GM19467 (cell line): ENCODE measurements around the gene C14orf132.

Experiments
- ATAC-seq: cut with Tn5 transposase; IDR thresholded peaks from one replicate; pipeline ENCODE4 v1.9.1; 2021; ENCODE audit warnings: mild to moderate bottlenecking, moderate library complexity; ENCODE audit not compliant: unreplicated experiment

C14orf132 gene

GRCh38 chr14:96117101-96117897, 78.1 kb downstream of the C14orf132 start:
- ATAC-seq, result no peak

DNA sequence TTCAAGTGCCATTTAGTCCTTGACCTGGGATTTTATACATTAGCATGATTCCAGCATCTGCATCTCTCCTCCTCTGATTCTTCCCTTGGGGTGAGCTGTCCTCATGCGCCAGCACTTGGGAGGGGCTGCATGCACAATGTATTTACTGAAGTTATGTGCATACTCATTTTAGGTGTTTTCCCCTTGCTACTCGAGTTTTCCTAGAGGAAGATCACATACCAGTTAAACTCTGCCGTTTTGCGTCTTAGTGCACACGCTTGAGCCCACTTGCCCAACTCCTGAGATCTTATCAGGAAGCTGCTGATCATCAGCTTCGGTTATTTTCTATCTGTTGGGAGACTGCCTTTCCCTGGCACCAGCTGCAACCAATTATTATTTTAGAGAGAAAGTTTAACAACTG, 78.8 kb downstream of the C14orf132 start:
- ATAC-seq, result no peak

GRCh38 chr14:96118391-96118790, 79.2 kb downstream of the C14orf132 start:
- ATAC-seq, result no peak

GRCh38 chr14:96119947-96120346, 80.8 kb downstream of the C14orf132 start:
- ATAC-seq, result no peak

GRCh38 chr14:96120392-96120791, 81.2 kb downstream of the C14orf132 start:
- no peak for ATAC-seq

DNA sequence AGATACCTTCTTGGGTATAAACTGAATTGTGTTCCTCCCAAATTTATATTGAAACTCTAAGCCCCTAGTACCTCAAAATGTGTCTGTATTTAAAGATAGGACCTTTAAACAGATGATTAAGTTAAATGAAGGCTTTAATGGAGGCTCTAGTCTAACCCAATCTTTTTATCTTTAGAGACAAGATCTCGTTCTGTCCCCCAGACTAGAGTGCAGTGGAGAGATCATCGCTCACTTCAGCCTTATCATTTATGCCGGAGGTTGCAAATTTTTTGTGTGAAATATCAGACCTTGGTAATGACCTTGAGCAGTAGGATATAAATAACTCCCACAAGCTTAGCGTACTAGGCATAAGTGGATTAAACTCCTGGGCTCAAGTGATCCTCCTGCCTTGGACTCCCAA, 81.8 kb downstream of the C14orf132 start:
- ATAC-seq, result no peak

- ATAC-seq, result no peak
Measured at GRCh38 chr14:96121660-96122395, 82.7 kb downstream of the C14orf132 start.

- ATAC-seq, result no peak
Measured at GRCh38 chr14:96122496-96122895, 83.3 kb downstream of the C14orf132 start.

- no peak for ATAC-seq
Measured at GRCh38 chr14:96125536-96125935, 86.4 kb downstream of the C14orf132 start.

GRCh38 chr14:96126339-96126782, 87.2 kb downstream of the C14orf132 start:
- ATAC-seq, result no peak

DNA sequence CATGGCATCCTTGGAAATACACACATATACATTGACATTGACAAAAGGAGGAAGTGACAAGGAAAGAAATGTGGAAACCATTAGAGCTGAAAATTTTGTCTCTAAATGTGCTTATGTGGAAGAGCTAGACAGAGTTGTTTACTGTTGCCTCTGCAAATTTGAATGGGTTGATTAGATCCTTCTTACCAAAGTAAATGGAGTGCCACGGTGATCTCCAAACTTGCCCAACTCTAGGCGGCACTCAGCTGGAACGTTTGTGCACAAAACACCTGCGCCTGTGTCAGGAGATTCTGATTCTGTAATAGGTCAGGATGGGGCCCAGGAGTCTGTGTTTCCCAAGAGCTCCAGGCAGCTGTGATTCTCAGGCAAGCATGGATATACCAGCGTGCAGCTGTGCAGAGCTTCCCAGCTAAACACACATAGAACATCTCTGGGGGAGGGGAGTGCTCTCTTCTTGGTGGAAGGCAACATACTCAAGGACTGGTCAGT, 87.7 kb downstream of the C14orf132 start:
- no peak for ATAC-seq

GRCh38 chr14:96129128-96129736, 90.1 kb downstream of the C14orf132 start:
- ATAC-seq, result no peak

DNA sequence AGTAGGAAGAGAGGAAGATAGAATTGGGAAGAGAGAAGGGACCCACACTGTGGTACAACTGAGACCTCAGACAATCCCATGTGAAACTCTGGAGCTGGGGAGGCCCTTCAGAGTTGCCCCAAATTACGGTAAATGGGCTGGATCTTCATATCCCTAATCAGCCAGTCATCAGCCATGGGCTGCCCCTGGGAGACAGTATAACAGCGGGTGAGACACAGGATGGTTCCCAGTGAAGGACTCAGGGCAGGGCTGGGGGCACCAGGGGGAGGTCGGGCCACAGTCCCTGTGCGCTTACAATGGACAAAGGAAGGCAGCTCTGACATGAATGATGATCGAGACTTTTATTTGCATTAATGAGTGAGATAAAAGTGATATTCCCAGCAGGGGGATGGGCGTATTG, 91.2 kb downstream of the C14orf132 start:
- no peak for ATAC-seq

- no peak for ATAC-seq
Measured at GRCh38 chr14:96130854-96131253, 91.7 kb downstream of the C14orf132 start.

DNA sequence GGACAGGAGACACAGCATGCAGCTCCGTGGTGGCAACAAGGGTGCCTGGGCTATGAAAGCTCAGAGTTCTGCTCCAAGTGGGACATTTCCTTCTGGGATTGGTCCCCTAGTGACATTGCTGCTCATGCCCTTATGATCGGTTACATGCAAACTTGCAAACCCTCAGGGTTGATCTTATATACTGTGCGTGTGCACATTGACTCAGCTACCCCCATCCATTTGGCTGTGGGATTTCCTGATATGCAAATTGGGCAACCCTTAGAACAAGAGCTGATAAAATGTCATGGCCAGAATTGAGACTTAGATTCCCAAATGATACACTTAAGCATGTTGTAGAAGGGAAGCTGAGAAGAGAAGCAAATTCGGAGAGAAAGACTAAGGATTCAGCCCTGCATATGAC, 92.7 kb downstream of the C14orf132 start:
- ATAC-seq, result no peak

GRCh38 chr14:96134508-96134907, 95.3 kb downstream of the C14orf132 start:
- ATAC-seq, result no peak

- ATAC-seq, result no peak
Measured at GRCh38 chr14:96135285-96135684, 96.1 kb downstream of the C14orf132 start.

- ATAC-seq, result no peak
Measured at GRCh38 chr14:96136371-96137005, 97.3 kb downstream of the C14orf132 start.

GRCh38 chr14:96138241-96138640, 99.1 kb downstream of the C14orf132 start:
- ATAC-seq, result no peak

DNA sequence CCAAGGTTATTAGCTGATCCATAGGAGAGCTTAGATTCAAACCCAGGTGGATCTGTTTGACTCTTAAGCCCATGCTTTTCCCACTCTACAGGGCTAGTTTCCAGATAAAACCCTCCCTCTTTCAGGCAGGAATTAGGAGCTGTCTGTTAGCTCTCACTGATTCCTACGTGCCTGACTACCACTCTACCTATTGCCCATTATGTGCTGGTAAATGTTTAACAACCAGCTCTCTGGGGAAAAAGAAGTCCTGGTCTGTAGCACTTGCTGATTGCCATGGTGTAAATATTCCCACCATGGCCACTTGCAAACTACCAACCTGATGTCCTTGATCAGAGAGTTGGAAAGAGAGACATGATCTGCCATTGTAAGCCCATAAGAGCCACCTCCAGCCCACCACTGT, 100.0 kb downstream of the C14orf132 start:
- ATAC-seq, result no peak

GRCh38 chr14:96139879-96140278, 100.7 kb downstream of the C14orf132 start:
- no peak for ATAC-seq
